Skeletal muscle cell (primary cell): Measurements from ENCODE around the gene AMELY.
"Not testable (repeated sequence)": the region's sequence is repeated elsewhere in the genome, so short reads cannot be mapped to it uniquely, and the experiment has no call there.

Experiments used
- DNase-seq: peaks from one replicate; pipeline ENCODE4 v3.0.0-alpha.2; 2010; ENCODE audit warnings: low read depth
- H3K4me3 ChIP-seq: 2 replicates; pipeline ENCODE4 v1.5.1; 2011; ENCODE audit warnings: low read depth, mild to moderate bottlenecking, control low read depth, low read length, moderate library complexity

AMELY gene, protein sequence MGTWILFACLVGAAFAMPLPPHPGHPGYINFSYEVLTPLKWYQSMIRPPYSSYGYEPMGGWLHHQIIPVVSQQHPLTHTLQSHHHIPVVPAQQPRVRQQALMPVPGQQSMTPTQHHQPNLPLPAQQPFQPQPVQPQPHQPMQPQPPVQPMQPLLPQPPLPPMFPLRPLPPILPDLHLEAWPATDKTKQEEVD

DNA sequence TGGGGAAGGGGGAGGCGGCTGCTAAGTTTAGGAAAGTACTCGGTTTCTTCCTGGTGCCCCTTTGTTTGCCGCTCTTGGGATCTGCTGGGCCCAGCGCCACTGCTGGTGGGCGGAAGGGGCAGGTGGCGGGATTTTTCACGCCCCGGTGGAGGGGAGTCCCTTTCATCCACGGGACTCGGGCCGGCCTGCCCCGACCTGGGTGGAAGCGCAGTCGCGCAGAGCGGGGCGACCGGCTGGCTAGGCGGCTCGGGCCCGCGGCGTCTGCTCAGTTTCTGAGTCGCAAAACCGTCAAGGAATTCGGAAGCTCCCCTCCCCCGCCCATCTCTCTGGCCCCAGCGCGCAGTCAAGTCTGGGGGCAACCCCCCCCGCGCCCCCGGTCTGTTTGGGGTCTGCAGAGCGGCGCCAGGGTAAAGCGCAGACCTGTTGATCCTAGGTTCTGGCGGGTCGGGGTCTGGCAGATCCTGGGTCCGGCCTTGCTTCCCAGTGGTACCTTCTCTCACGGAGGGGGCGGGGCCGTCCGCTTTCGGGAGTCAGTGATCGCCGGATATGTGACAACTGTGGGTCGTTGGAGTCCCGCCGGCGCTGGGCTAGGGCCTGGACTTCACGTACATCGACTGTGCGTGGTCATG, at the start of gene AMELY:
Gene AMELY, minus strand, starts transcription at position 500 of the 629 bp plus-strand sequence. CDS start 39,144 bp downstream, outside the sequence.
- no peak within 1 kb of the TSS for H3K4me3 ChIP-seq
- DNase-seq, result no peak

DNA sequence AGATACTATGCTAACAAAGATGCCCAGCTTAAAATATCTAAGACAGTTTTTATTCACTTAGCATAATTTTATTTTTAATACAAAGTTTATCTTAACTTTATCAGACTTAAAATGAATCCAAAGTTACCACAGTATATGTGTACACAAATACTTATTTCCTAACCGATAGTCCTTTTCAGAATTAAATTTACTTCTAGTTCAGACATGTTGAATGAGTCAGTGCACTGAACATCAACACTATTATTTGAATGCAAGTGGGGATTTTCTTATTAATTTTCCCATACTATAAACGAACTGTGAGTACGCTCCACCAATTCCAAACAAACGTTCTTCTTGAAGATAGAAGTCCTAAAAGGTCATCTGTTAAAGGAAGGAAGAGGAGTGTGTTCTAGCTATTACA, 38.4 kb upstream of the AMELY start:
- H3K4me3 ChIP-seq, result no peak overlapping the region
- DNase-seq, result no peak

DNA sequence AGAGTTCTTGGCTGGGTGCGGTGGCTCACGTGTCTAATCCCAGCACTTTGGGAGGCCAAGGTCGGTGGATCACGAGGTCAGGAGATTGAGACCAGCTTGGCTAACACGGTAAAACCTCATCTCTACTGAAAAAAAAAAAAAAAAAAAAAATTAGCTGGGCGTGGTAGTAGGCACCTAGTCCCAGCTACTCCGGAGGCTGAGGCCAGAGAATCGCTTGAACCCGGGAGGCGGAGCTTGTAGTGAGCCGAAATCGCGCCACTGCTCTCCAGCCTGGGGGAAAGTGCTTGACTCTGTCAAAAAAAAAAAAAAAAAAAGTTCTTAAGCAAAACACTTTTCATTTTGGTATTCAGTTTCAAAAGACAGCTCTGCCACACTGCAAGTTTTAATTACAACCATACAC, 36.8 kb upstream of the AMELY start:
- no peak overlapping the region for H3K4me3 ChIP-seq
- DNase-seq, result no peak

DNA sequence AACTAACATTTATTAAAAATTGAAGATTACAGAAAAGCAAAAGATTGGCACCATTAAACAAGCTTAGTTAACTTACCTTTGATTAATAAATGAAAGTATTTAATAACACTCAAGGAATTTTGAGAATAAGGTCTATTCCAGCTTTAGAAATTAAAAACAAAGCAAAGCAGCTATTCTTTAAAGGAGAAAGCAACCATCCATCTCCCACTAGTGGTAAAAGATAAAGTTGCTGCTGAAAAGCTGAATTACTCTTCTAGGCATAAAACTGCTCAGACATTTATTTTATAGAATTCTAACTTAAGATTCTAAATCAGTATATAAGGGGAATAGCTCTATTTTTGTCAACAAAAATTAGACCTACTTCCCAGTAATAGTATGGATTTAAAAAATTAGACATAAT, 36.1 kb upstream of the AMELY start:
- H3K4me3 ChIP-seq, result no peak overlapping the region
- DNase-seq, result no peak

DNA sequence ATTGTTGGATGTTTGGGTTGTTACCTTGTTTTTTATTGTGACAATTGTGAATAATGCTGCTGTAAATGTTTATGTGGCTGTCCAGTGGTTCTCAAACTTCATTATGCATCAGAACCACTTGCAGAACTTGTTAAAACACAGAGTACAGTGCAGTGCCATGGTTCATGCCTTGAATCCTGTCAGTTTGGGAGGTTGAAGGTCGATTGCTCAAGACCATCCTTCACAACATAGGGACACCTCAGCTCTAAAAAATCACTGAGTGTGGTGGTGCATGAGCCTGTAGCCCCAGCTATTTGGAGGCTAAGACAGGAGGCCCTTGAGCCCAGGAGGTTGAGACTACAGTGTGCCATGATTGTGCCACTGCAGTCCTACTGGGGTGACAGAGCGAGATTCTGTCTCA, 23.9 kb upstream of the AMELY start:
- no peak overlapping the region for H3K4me3 ChIP-seq
- no peak for DNase-seq

DNA sequence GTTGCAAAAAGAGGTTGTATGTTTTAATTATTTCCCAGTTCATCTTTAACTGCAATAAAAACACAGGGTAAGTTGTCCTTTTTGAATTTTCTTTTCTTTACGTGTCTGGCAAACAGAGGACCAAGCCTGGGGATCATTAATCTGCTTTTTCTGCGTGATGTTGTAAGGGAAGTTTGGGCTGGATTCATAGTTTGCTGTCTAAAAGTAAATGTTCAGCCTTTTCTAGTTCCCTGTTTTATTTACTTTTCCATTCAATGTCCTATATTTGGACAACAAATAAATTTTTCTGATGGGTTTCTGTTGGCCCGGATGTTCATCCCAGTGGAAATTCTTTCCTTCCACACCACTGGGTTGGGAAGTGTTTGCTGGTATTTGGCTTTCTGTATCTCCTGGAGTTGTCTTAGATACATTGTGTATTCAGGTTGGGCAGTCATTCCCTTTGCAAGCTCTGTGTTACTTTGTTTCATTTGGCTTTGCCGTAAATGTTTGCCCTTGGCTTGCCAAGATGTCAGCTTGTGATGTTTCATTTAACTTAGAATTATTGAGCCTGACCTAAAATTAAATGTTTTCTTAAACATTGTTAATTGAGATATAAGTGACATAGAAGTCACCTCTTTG, 20.3 kb upstream of the AMELY start:
- DNase-seq, result no peak
- no peak overlapping the region for H3K4me3 ChIP-seq

DNA sequence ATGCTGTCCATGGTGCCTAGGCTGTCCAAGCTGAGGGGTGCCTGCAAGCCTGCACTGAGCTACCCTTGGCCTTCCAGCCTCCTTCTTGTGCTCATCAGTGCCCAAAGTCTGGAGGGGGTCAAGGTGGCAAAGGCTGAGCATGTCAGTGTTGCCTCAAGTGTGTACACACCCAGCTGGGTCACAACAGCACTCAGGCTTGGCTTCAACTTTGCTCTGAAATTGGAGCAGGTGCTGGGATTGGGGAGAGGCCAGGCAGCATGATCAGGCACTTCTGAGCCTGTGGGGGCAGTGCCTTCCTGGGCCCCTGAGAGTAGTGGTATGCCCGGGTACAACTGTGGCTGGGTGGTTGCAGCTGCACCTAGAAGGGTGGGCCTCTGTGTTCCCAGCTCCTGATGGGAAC, 17.7 kb upstream of the AMELY start:
- no peak for DNase-seq
- no peak overlapping the region for H3K4me3 ChIP-seq

DNA sequence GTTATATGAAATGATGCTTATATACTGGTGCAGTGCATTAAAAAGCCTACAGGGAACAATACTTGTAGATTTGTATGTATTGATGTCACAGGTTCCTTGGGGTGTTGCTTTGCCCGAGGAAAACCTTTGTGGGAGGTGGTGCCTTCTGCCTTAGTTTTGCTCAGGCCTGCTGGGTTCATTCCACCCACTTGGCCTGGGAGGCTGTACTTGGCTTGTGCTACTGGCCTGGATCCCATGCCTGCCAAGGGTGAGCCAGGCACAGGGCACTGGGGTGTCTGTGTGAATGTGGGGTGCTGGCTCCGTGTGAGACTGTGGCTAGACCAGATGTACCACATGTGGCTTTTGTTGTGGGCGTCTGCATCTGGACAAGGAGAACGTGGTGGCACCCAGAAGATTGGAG, 16.7 kb upstream of the AMELY start:
- DNase-seq, result no peak
- no peak overlapping the region for H3K4me3 ChIP-seq

DNA sequence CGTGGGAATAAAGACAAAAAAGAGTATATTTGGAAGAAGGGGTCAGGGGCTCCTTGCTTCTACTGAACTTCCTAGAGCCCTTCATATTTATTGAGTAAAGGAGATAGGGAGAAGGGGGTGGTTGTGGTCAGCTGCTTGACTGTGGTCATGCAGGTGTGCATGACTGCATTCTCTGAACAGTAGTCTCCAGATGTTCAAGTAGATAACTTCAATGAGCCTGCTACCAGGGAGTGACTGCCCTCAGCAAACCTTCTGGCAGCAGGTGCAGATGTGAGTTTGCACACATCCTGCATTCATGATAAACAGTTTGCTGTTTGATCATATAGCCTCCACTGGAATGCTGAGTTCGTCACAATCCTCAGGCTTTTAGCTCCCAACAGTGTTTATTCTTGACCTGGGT, 9.5 kb upstream of the AMELY start:
- no peak overlapping the region for H3K4me3 ChIP-seq
- DNase-seq, result no peak

DNA sequence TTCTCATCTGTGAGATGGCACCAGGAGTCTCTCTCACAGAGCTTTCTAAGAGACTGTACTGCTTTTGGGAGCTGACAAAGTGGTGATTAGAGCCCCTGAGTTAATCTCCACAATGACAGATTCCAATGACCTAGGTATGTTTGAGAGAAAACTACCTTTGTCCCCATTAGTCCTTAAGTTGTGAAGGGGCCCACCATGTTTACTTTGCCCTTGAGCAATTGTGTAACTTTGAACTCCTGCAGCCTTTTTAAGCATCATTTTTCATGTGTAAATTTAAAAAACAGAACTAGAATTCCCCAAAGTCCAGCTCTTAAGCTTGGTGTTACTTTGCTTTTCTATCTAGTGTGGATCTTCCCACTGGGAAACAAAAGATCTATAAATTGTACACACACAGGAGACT, 1.8 kb upstream of the AMELY start:
- no peak for DNase-seq
- H3K4me3 ChIP-seq, result no peak overlapping the region

DNA sequence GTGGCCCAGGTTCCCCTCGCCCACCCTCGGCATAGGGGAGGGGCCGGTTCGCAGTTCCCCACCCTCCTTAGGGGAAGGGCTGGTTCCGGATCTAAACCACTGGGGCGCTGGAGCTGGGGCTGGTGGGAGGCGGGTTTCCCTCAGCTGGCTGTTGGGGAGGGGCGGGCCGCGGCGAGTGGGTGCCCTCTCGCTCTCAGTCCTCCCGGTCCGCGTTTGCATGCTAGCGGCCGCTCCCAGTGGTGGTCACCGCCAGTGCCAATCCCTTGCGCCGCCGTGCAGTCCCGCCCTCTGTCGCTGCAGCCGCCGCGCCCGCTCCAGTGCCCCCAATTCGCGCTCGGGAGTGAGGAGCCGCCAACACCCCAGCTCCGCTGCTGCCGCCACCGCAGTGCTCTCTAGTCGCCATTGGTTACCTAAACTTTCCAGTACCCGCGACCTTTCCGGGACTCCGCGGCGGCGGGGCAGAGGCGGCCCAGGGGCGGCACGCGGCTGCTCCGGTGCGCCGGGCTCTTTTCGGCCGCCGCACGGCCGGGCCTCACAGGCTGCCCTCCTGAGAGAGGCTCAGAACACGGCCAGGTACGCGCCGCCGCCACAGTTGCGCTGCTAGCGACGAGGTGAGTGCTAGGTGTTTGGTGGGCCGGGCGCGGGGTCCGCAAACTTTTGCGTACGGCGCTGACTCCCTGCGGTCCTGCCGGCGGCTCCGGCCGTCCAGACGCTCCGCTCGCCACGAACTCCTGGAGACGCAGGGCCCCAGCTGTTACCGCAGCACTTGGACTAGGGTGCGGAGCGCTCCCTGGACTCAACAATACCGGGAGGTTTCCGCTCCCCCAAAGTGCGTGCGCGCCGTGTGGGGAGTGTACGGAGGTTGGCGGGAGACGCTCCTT, 940 bp downstream of the AMELY start, which contains the start of gene TBL1Y:
Gene TBL1Y, plus strand, starts transcription at position 326 of the 881 bp plus-strand sequence. CDS start 114,388 bp downstream, outside the sequence.
- no peak for DNase-seq
- no peak within 1 kb of the TSS for H3K4me3 ChIP-seq

DNA sequence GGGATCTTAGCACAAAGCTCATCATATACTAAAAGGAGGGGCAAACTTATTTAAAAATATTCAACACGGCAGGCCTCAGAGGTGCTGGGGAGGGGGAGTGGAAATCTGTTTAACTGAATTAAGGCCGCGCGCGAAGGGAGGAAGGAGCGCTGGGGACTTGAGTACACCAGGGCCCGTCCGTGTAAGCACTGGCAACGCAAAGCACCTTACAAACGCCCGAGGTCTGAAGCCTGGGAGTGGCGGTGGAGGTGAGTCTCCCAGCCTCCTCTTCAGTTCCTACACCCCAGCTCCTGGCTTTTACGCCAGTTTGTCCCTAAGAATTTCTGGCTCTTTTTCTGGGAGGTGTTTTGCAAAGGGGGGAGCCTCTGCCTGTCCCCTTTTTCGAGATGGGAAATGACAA, 1.7 kb downstream of the AMELY start:
- no peak overlapping the region for H3K4me3 ChIP-seq
- no peak for DNase-seq

DNA sequence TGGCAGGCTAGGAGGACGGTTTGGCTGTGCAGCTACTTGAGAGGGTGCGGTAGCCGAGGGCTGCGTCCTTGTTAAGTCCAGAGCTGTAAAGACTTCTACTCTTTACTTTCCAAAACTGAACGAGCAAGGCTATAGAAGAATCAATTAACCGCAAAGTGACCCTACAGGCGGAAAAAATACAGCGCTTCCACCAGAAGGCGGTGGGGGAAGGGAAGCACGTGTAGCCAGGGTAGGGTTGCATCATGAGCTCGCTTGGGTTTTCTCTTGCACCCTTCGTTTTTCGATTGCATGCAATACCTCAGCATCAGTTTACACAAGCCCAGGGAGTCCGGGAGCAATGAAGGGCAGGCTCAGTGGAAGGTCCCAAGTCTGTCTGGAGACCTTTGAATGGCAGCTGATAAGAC, 2.4 kb downstream of the AMELY start:
- H3K4me3 ChIP-seq, result no peak overlapping the region
- no peak for DNase-seq

DNA sequence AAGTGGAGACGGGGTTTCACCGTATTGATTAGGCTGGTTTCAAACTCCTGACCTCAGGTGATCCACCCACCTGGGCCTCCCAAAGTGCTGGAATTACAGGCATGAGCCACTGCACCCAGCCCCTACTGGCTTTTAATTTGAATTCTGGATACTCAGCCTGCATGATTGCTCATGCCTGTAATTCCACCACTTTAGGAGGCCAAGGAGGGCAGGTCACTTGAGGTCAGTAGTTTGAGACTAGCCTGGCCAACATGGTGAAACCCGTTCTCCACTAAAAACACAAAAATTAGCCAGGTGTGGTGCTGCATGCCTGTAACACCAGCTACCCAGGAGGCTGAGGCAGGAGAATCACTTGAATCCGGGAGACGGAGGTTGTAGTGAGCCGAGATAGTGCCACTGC, 3.5 kb downstream of the AMELY start:
- not testable (repeated sequence) for H3K4me3 ChIP-seq, DNase-seq

DNA sequence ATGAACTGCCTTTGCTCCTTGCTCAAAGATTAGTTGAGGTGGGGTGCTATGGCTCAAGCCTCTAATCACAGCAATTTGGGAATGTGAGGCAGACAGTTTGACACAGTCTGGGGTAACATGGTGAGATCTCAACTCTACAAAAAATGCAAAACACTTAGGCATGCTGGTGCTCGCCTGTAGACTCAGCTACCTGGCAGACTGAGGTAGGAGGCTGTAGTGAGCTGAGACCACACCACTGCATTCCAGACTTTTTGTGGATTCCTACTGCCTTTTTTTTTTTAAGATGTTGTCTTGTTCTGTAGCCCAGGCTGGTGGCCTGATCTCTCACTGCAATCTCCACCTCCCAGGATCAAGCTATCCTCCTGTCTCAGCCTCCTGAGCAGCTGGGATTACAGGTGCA, 4.0 kb downstream of the AMELY start:
- no peak overlapping the region for H3K4me3 ChIP-seq
- no peak for DNase-seq

DNA sequence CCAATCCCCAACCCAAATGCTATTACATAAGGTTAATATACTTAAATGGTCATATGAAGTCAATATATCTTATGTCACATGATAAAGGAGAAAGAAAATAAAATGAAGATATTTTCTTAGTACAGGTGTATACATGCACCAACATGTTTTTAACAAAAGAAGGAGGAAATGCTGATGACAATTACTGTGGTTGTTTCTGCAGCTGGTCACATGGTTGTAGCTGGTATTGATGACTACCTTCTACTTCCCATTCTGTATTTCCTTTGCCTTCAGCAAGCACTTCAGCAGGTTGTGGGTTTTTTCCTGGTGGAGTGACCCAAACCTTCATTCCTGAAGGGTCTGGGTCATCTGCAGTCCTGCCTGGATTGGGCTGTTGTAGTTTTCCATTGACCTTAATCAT, 9.4 kb downstream of the AMELY start:
- H3K4me3 ChIP-seq, DNase-seq: not testable (repeated sequence)

DNA sequence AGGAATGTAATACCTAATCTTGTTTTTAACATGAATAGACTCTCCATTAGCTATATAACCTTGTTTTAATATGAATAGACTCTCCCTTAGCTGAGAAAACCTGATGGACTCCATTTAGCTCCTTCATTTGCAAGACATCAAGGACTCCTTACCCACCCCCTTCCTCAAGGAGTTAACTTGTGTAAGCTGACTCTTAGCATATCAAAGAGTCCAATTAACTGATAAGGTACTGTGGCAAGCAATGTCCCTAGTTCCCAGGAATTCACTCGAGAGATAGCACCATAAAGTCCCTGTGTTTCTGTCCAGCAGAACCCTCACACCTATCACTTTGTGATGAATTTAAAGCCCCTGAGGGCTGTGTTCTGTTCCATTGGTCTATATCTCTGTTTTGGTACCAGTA, 16.3 kb downstream of the AMELY start:
- H3K4me3 ChIP-seq, result no peak overlapping the region
- DNase-seq, result no peak

DNA sequence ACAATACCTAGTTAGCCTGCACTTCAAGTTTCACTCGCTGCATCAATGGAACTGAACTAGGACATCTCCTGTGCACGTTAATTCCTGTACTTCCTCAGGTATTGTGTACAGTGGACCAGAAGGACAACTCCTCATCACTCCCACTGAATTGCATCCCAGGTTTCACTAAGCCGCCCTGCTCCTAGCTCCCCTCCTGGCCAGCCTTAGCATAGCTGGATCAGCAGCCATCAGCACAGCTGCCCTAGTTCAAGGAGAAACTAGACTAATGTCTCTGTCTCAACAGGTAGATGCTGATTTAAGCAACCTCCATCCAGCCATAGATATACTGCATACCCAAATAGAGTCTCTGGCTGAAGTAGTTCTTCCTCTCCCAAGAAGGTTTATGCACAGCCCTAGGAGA, 17.1 kb downstream of the AMELY start:
- DNase-seq, result no peak
- H3K4me3 ChIP-seq, result no peak overlapping the region

DNA sequence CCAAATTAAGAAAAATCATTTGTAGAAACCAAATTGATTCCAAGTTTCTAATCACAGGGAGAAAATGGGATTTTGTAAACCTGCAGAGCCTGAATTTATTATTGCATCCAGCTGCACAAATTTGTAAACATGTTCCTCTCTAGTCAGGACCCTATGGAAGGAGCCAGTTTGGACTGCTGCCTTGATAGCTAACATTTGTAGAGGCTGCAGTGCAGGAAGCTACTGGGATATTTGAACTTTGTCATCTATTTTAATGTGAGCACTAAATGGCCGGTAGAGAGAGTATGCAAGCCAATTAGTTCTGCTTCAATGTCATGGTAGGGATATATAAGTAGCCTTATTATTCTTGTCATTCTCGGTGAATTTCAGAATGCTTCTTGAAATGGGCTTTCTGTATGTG, 62.2 kb downstream of the AMELY start:
- no peak overlapping the region for H3K4me3 ChIP-seq
- DNase-seq, result no peak

DNA sequence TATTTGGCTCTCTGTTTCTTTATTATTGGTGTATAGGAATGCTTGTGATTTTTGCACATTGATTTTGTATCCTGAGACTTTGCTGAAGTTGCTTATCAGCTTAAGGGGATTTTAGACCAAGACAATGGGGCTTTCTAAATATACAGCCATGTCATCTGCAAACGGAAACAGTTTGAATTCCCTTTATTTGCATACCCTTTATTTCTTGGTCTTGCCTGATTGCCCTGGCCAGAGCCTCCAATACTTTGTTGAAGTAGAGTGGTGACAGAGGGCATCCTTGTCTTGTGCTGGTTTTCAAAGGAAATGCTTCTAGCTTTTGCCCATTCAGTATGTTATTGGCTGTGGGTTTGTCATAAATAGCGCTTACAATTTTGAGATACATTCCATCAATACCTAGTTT, 68.9 kb downstream of the AMELY start:
- DNase-seq, H3K4me3 ChIP-seq: not testable (repeated sequence)
